Keratinocyte (primary cell): ENCODE measurements around the gene NCAM2. TPM values are rescaled to one million over a fixed set of nuclear protein-coding genes. Genes with fewer than 3 reads are reported as not detected.

Experiments used
- DNase-seq: peaks from one replicate; pipeline ENCODE4 v3.0.0-alpha.2; 2011; ENCODE audit warnings: low read depth, missing footprints, low spot score
- FAIRE-seq: peaks from 2 replicates; lab custom pipeline; 2011; peaks lifted over from hg19 to GRCh38; lab: Jason Lieb, UNC
- H2AFZ ChIP-seq: 2 replicates; pipeline ENCODE4 v1.6.0; 2012; ENCODE audit warnings: low read length, control low read depth, inconsistent platforms; ENCODE audit not compliant: control insufficient read depth
- H3K27ac ChIP-seq: 2 replicates; pipeline ENCODE4 v1.5.1; 2011; ENCODE audit warnings: low read length; ENCODE audit not compliant: control insufficient read depth, insufficient read depth
- H3K27me3 ChIP-seq: 3 replicates; pipeline ENCODE4 v1.6.0; 2011; ENCODE audit warnings: low read length; ENCODE audit not compliant: control insufficient read depth, insufficient read depth; ENCODE audit errors: extremely low read depth
- H3K36me3 ChIP-seq, 2 experiments: 2 replicates in 1 of 2; 3 replicates in 1 of 2; pipeline ENCODE4 v1.5.1; 2011; ENCODE audit warnings: low read length in 2 of 2, mild to moderate bottlenecking in 1 of 2; ENCODE audit not compliant: control insufficient read depth in 2 of 2, insufficient read depth in 2 of 2; ENCODE audit errors: extremely low read depth in 1 of 2
- H3K4me1 ChIP-seq: 3 replicates; pipeline ENCODE4 v1.5.1; 2011; ENCODE audit warnings: low read length; ENCODE audit not compliant: control insufficient read depth, insufficient read depth; ENCODE audit errors: extremely low read depth
- H3K4me2 ChIP-seq: 3 replicates; pipeline ENCODE4 v1.6.0; 2011; ENCODE audit warnings: low read depth, low read length; ENCODE audit not compliant: control insufficient read depth, insufficient read depth; ENCODE audit errors: extremely low read depth
- H3K4me3 ChIP-seq, 3 experiments: fragments of 200-600 bp in 1 of 3; sonication (generic) in 1 of 3; 2 replicates in 2 of 3; 3 replicates in 1 of 3; pipeline ENCODE4 v1.5.1; 2011 to 2016; ENCODE audit warnings: low read length in 3 of 3, mild to moderate bottlenecking in 3 of 3, control low read depth in 2 of 3, inconsistent platforms in 1 of 3, low read depth in 1 of 3, mixed read lengths in 1 of 3, mixed run types in 1 of 3, moderate library complexity in 1 of 3; ENCODE audit not compliant: control insufficient read depth in 2 of 3, insufficient read depth in 2 of 3; ENCODE audit errors: extremely low read depth in 1 of 3
- H3K79me2 ChIP-seq: 2 replicates; pipeline ENCODE4 v1.6.0; 2012; ENCODE audit warnings: low read length; ENCODE audit not compliant: control insufficient read depth, insufficient read depth
- H3K9ac ChIP-seq: 3 replicates; pipeline ENCODE4 v1.6.0; 2011; ENCODE audit warnings: low read length; ENCODE audit not compliant: control insufficient read depth, insufficient read depth; ENCODE audit errors: extremely low read depth
- H3K9me1 ChIP-seq: 3 replicates; pipeline ENCODE4 v1.6.0; 2011; ENCODE audit warnings: low read length; ENCODE audit not compliant: control insufficient read depth, insufficient read depth; ENCODE audit errors: extremely low read depth
- H3K9me3 ChIP-seq: 2 replicates; pipeline ENCODE4 v1.5.1; 2012; ENCODE audit warnings: low read depth, low read length; ENCODE audit not compliant: control insufficient read depth
- H4K20me1 ChIP-seq: 3 replicates; pipeline ENCODE4 v1.6.0; 2011; ENCODE audit warnings: low read length; ENCODE audit not compliant: control insufficient read depth, insufficient read depth; ENCODE audit errors: extremely low read depth
- CTCF ChIP-seq, 3 experiments: IDR thresholded peaks in 1 of 3; conservative IDR thresholded peaks in 1 of 3; optimal IDR thresholded peaks in 1 of 3; 2 replicates in 2 of 3; 3 replicates in 1 of 3; pipeline versions ENCODE3 to v1.5.1; 2011; ENCODE audit warnings: low read length in 3 of 3, mild to moderate bottlenecking in 3 of 3, moderate library complexity in 2 of 3, control low read depth in 1 of 3, inconsistent platforms in 1 of 3; ENCODE audit not compliant: insufficient read depth in 2 of 3; ENCODE audit errors: extremely low read depth in 1 of 3
- EZH2 ChIP-seq: IDR thresholded peaks from one replicate; pipeline ENCODE4 v1.6.1; 2012; ENCODE audit warnings: inconsistent platforms, mild to moderate bottlenecking, low read length, moderate library complexity
- dilution Hi-C: fragments of 300-500 bp; cut with MboI; formaldehyde crosslinking; loops from one replicate; pipeline ENCODE4 v1.7.0; 2020; ENCODE audit warnings: low sequenced_read_pairs; ENCODE audit not compliant: extremely low pct_ligation_motif_present
- polyA plus RNA-seq, 5 experiments: library from polyadenylated mRNA; depleted of rRNA in 3 of 5; stranded (reverse) in 3 of 5; stranded (forward) in 1 of 5; unstranded in 1 of 5; fragments of >200 nt; gene quantifications; 1 replicate in 1 of 5; 2 replicates in 3 of 5; 3 replicates in 1 of 5; pipeline versions ENCODE4 v1.2.1 to v1.2.3, GENCODE V29; 2011 to 2012; ENCODE audit warnings: missing spikeins in 2 of 5, low read depth in 1 of 5, low replicate concordance in 1 of 5

The NCAM2 gene
- polyA plus RNA-seq, 1 donor (not counting 4 experiments of a cell fraction or from before 2014, with no cell fraction given): 0.16 TPM

GRCh38 chr21:21019681-21020080, 21.5 kb downstream of the NCAM2 start:
- no peaks in the 10 kb centered on the region for H3K79me2 ChIP-seq
- H3K9me1 ChIP-seq: no peaks in the 10 kb centered on the region
- H3K9ac ChIP-seq: no peak overlapping the region
- H2AFZ ChIP-seq: no peak overlapping the region
- no peak for FAIRE-seq
- dilution Hi-C loops: no loop called here
- TF ChIP-seq CTCF (optimal IDR thresholded peaks at IDR 0.05 in 1 of 3, IDR thresholded peaks at IDR 0.05 in 1 of 3, conservative IDR thresholded peaks at IDR 0.05 in 1 of 3; ENCODE audit: extremely low read depth in 1 of 3, insufficient read depth in 2 of 3, low read length in 3 of 3) (no peak), EZH2 (no peak)
- H3K27ac ChIP-seq: no peak overlapping the region
- no peak overlapping the region for H3K4me3 ChIP-seq
- H3K4me2 ChIP-seq: no peak overlapping the region
- no peak for DNase-seq
- no peaks in the 10 kb centered on the region for H3K27me3 ChIP-seq
- no peaks in the 10 kb centered on the region for H3K4me1 ChIP-seq
- no peaks in the 10 kb centered on the region for H3K36me3 ChIP-seq
- no peaks in the 10 kb centered on the region for H3K9me3 ChIP-seq
- H4K20me1 ChIP-seq: no peaks in the 10 kb centered on the region

GRCh38 chr21:21025742-21026141, 27.5 kb downstream of the NCAM2 start:
- Histone ChIP-seq H3K79me2 (no peaks in the 10 kb centered on the region), H3K4me1 (no peaks in the 10 kb centered on the region), H3K9me1 (no peaks in the 10 kb centered on the region), H4K20me1 (no peaks in the 10 kb centered on the region), H3K27ac (no peak overlapping the region), H3K4me2 (no peak overlapping the region), H2AFZ (no peak overlapping the region), H3K36me3 (no peaks in the 10 kb centered on the region), H3K9me3 (no peaks in the 10 kb centered on the region), H3K9ac (no peak overlapping the region), H3K4me3 (no peak overlapping the region), H3K27me3 (no peaks in the 10 kb centered on the region)
- TF ChIP-seq CTCF (optimal IDR thresholded peaks at IDR 0.05 in 1 of 3, IDR thresholded peaks at IDR 0.05 in 1 of 3, conservative IDR thresholded peaks at IDR 0.05 in 1 of 3; ENCODE audit: extremely low read depth in 1 of 3, insufficient read depth in 2 of 3, low read length in 3 of 3): no peak
- TF ChIP-seq EZH2: no peak
- DNase-seq: no peak
- FAIRE-seq: no peak
- dilution Hi-C loops: no loop called here
